PFSK-1 (cell line): ENCODE data around the gene CPD.

Experiments used
- FOXP2 ChIP-seq: optimal IDR thresholded peaks from 2 replicates; pipeline ENCODE3; 2011; ENCODE audit warnings: borderline replicate concordance, control low read depth, inconsistent platforms; ENCODE audit not compliant: insufficient read depth; ENCODE audit errors: extremely low read length, extremely low read depth
- POLR2AphosphoS5 ChIP-seq: IDR thresholded peaks from 2 replicates; pipeline ENCODE4 v1.6.1; 2012; ENCODE audit warnings: low read depth, mild to moderate bottlenecking, control low read depth, low read length, moderate library complexity
- SIN3A ChIP-seq: IDR thresholded peaks from 2 replicates; pipeline ENCODE4 v1.6.1; 2012; ENCODE audit warnings: mild to moderate bottlenecking, low read length, moderate library complexity, borderline replicate concordance; ENCODE audit not compliant: insufficient read depth
- TAF1 ChIP-seq: IDR thresholded peaks from 2 replicates; pipeline ENCODE4 v1.6.1; 2012; ENCODE audit warnings: low read length, control low read depth, borderline replicate concordance; ENCODE audit not compliant: insufficient read depth
- TF ChIP-seq, protein P1 (sequence below), 2 experiments: IDR thresholded peaks; 2 replicates each; pipeline versions ENCODE4 v1.6.1 to v1.8.0; 2011 to 2012; ENCODE audit warnings: low read depth in 2 of 2, low read length in 2 of 2, control low read depth in 1 of 2, inconsistent platforms in 1 of 2, mild to moderate bottlenecking in 1 of 2, moderate library complexity in 1 of 2; ENCODE audit not compliant: insufficient read depth in 1 of 2

The CPD gene

GRCh38 chr17:30422171-30422570 is 43.4 kb downstream of the CPD start:
- TF ChIP-seq POLR2AphosphoS5 (no peak), FOXP2 (no peak), SIN3A (no peak), TAF1 (no peak)
- TF ChIP-seq, protein P1, sequence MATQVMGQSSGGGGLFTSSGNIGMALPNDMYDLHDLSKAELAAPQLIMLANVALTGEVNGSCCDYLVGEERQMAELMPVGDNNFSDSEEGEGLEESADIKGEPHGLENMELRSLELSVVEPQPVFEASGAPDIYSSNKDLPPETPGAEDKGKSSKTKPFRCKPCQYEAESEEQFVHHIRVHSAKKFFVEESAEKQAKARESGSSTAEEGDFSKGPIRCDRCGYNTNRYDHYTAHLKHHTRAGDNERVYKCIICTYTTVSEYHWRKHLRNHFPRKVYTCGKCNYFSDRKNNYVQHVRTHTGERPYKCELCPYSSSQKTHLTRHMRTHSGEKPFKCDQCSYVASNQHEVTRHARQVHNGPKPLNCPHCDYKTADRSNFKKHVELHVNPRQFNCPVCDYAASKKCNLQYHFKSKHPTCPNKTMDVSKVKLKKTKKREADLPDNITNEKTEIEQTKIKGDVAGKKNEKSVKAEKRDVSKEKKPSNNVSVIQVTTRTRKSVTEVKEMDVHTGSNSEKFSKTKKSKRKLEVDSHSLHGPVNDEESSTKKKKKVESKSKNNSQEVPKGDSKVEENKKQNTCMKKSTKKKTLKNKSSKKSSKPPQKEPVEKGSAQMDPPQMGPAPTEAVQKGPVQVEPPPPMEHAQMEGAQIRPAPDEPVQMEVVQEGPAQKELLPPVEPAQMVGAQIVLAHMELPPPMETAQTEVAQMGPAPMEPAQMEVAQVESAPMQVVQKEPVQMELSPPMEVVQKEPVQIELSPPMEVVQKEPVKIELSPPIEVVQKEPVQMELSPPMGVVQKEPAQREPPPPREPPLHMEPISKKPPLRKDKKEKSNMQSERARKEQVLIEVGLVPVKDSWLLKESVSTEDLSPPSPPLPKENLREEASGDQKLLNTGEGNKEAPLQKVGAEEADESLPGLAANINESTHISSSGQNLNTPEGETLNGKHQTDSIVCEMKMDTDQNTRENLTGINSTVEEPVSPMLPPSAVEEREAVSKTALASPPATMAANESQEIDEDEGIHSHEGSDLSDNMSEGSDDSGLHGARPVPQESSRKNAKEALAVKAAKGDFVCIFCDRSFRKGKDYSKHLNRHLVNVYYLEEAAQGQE (IDR thresholded peaks at IDR 0.05; ENCODE audit: insufficient read depth in 1 of 2, low read depth in 2 of 2, low read length in 2 of 2): no peak

DNA sequence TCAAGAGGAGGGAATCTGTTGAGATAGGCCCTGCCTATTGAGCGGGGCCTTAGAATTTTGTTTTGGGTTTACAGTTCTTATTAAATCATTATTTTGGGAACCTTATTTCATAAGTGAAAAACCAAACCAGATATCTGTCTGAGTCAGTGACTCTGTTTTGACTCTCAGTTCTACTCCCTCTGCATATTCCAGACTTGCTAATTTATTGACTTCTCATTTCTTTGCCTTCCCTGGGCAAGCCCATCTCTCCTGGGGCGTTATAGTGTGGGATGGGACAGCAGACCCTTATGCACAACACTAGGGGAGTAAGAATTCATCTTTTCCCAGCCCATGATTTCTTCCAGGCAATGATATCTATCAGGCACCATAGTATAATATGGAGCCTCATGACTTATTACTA is 45.7 kb downstream of the CPD start:
- no peak for TF ChIP-seq POLR2AphosphoS5
- no peak for TF ChIP-seq SIN3A
- no peak for TF ChIP-seq FOXP2
- no peak for TF ChIP-seq TAF1
- TF ChIP-seq, protein P1 (IDR thresholded peaks at IDR 0.05; ENCODE audit: insufficient read depth in 1 of 2, low read depth in 2 of 2, low read length in 2 of 2): no peak

DNA sequence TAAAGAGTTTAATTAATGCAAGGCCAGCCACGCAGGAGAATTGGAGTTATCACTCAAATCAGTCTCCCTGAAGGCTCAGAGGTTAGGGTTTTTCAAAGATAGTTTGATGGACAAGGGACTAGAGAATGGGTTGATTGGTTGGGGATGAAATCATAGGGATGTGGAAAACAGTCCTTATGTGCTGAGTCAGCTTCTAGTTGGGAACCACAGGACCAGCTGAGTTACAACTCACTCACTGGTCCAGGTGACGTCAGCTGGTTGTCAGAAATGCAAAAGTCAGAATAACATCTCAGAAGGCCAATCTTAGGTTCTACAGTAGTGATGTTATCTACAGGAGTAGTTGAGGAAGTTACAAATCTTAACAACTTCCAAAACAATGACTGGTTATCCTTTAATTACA is 47.6 kb downstream of the CPD start:
- TF ChIP-seq, protein P1 (IDR thresholded peaks at IDR 0.05; ENCODE audit: insufficient read depth in 1 of 2, low read depth in 2 of 2, low read length in 2 of 2): no peak
- TF ChIP-seq SIN3A: no peak
- TF ChIP-seq FOXP2: no peak
- no peak for TF ChIP-seq POLR2AphosphoS5
- no peak for TF ChIP-seq TAF1

- TF ChIP-seq TAF1: no peak
- no peak for TF ChIP-seq SIN3A
- TF ChIP-seq, protein P1 (IDR thresholded peaks at IDR 0.05; ENCODE audit: insufficient read depth in 1 of 2, low read depth in 2 of 2, low read length in 2 of 2): no peak
- TF ChIP-seq POLR2AphosphoS5: no peak
- no peak for TF ChIP-seq FOXP2
Observed at GRCh38 chr17:30427611-30428010, 48.9 kb downstream of the CPD start.

- TF ChIP-seq TAF1: no peak
- TF ChIP-seq SIN3A: no peak
- TF ChIP-seq, protein P1 (IDR thresholded peaks at IDR 0.05; ENCODE audit: insufficient read depth in 1 of 2, low read depth in 2 of 2, low read length in 2 of 2): no peak
- TF ChIP-seq POLR2AphosphoS5: no peak
- TF ChIP-seq FOXP2: no peak
Observed at GRCh38 chr17:30429155-30429554, 50.4 kb downstream of the CPD start.
